ENCODE data around the gene C5orf52.
"Not testable (repeated sequence)": the region's sequence is repeated elsewhere in the genome, so short reads cannot be mapped to it uniquely, and the experiment has no call there.

Gene C5orf52

GRCh38 chr5:157672976-157673375, 1.6 kb downstream of the C5orf52 start:
- no peak for ATAC-seq
- TF ChIP-seq BACH2 (CRISPR knock-in tag; IDR thresholded peaks at IDR 0.05; ENCODE audit: borderline replicate concordance), result no peak
- no peak for TF ChIP-seq POU6F1 (CRISPR knock-in tag; IDR thresholded peaks at IDR 0.05; ENCODE audit: borderline replicate concordance, low read depth)
- TF ChIP-seq ZNF565 (CRISPR knock-in tag; conservative IDR thresholded peaks at IDR 0.05; ENCODE audit: low read depth), result no peak
- TF ChIP-seq TCF4 (CRISPR knock-in tag; IDR thresholded peaks at IDR 0.05; ENCODE audit: borderline replicate concordance), result no peak
- TF ChIP-seq ZC3H10 (CRISPR knock-in tag; IDR thresholded peaks at IDR 0.05), result no peak
- no peak for TF ChIP-seq CSDC2 (CRISPR knock-in tag; IDR thresholded peaks at IDR 0.05)
- no peak for TF ChIP-seq PPARA (CRISPR knock-in tag; IDR thresholded peaks at IDR 0.05; ENCODE audit: borderline replicate concordance)
- no peak for TF ChIP-seq ARNTL (CRISPR knock-in tag; IDR thresholded peaks at IDR 0.05; ENCODE audit: borderline replicate concordance, low read depth)
- TF ChIP-seq TOX (CRISPR knock-in tag; IDR thresholded peaks at IDR 0.05; ENCODE audit: borderline replicate concordance), result no peak
- no peak for TF ChIP-seq TSHZ2 (CRISPR knock-in tag; IDR thresholded peaks at IDR 0.05)

GRCh38 chr5:157674351-157674750, 3.0 kb downstream of the C5orf52 start:
- not testable (repeated sequence) for ATAC-seq

- no peak for ATAC-seq
- no peak for TF ChIP-seq CSRNP3 (CRISPR knock-in tag; IDR thresholded peaks at IDR 0.05)
- TF ChIP-seq OSR1 (CRISPR knock-in tag; IDR thresholded peaks at IDR 0.05), result no peak
- no peak for TF ChIP-seq ZFP30 (CRISPR knock-in tag; IDR thresholded peaks at IDR 0.05)
- TF ChIP-seq TCF4 (CRISPR knock-in tag; IDR thresholded peaks at IDR 0.05; ENCODE audit: borderline replicate concordance), result no peak
- TF ChIP-seq ZNF70 (CRISPR knock-in tag; IDR thresholded peaks at IDR 0.05), result no peak
- no peak for TF ChIP-seq RARB (CRISPR knock-in tag; IDR thresholded peaks at IDR 0.05)
- TF ChIP-seq CSDC2 (CRISPR knock-in tag; IDR thresholded peaks at IDR 0.05), result no peak
- TF ChIP-seq ARNTL (CRISPR knock-in tag; IDR thresholded peaks at IDR 0.05; ENCODE audit: borderline replicate concordance, low read depth), result no peak
- TF ChIP-seq ZNF565 (CRISPR knock-in tag; conservative IDR thresholded peaks at IDR 0.05; ENCODE audit: low read depth), result no peak
- TF ChIP-seq ZNF8 (CRISPR knock-in tag; IDR thresholded peaks at IDR 0.05), result no peak
- TF ChIP-seq TSHZ2 (CRISPR knock-in tag; IDR thresholded peaks at IDR 0.05), result no peak
- TF ChIP-seq GLIS3 (CRISPR knock-in tag; IDR thresholded peaks at IDR 0.05), result no peak
Measured at GRCh38 chr5:157677931-157678330, 6.6 kb downstream of the C5orf52 start.

- ATAC-seq, result no peak
- TF ChIP-seq OSR1 (CRISPR knock-in tag; IDR thresholded peaks at IDR 0.05) (no peak), ZNF565 (CRISPR knock-in tag; conservative IDR thresholded peaks at IDR 0.05; ENCODE audit: low read depth) (no peak), ZNF70 (CRISPR knock-in tag; IDR thresholded peaks at IDR 0.05) (no peak), PATZ1 (CRISPR knock-in tag; IDR thresholded peaks at IDR 0.05; ENCODE audit: borderline replicate concordance) (no peak), PPARA (CRISPR knock-in tag; IDR thresholded peaks at IDR 0.05; ENCODE audit: borderline replicate concordance) (no peak), TCF4 (CRISPR knock-in tag; IDR thresholded peaks at IDR 0.05; ENCODE audit: borderline replicate concordance) (no peak), CSDC2 (CRISPR knock-in tag; IDR thresholded peaks at IDR 0.05) (no peak), ISL1 (CRISPR knock-in tag; IDR thresholded peaks at IDR 0.05) (no peak), TSHZ2 (CRISPR knock-in tag; IDR thresholded peaks at IDR 0.05) (no peak), ZNF8 (CRISPR knock-in tag; IDR thresholded peaks at IDR 0.05) (no peak), TOX (CRISPR knock-in tag; IDR thresholded peaks at IDR 0.05; ENCODE audit: borderline replicate concordance) (no peak)
Measured at GRCh38 chr5:157679801-157680200, 8.5 kb downstream of the C5orf52 start.
